HG02623 (cell line): Measurements from ENCODE around the gene ATP5MK.
"Not testable (repeated sequence)": the region's sequence is repeated elsewhere in the genome, so short reads cannot be mapped to it uniquely, and the experiment has no call there.

Source experiments
- ATAC-seq: cut with Tn5 transposase; IDR thresholded peaks from one replicate; pipeline ENCODE4 v1.9.1; 2021; ENCODE audit warnings: moderate library complexity; ENCODE audit not compliant: unreplicated experiment

Gene ATP5MK

GRCh38 chr10:103397191-103397825, 1.0 kb upstream of the ATP5MK start:
- ATAC-seq = no peak

GRCh38 chr10:103396789-103397087, 463 bp upstream of the ATP5MK start:
- no peak for ATAC-seq

- no peak for ATAC-seq
Measured at GRCh38 chr10:103395754-103396066, 565 bp downstream of the ATP5MK start.

- no peak for ATAC-seq
Measured at GRCh38 chr10:103394180-103394579, 2.1 kb downstream of the ATP5MK start.

- ATAC-seq = no peak
Measured at GRCh38 chr10:103382769-103383168, 13.5 kb downstream of the ATP5MK start.

GRCh38 chr10:103374263-103374662, 22.0 kb downstream of the ATP5MK start:
- ATAC-seq = no peak

GRCh38 chr10:103373544-103373943, 22.7 kb downstream of the ATP5MK start:
- no peak for ATAC-seq

GRCh38 chr10:103367782-103368518, 28.3 kb downstream of the ATP5MK start, which contains the start of gene TAF5:
TAF5 (plus strand) TSS chr10:103367976; CDS start chr10:103367990, 14 bp downstream.
- peak; percentile 42 for ATAC-seq

- ATAC-seq = no peak
Measured at GRCh38 chr10:103367379-103367781, 28.9 kb downstream of the ATP5MK start.

- not testable (repeated sequence) for ATAC-seq
Measured at GRCh38 chr10:103360791-103361190, 35.5 kb downstream of the ATP5MK start.

- not testable (repeated sequence) for ATAC-seq
Measured at GRCh38 chr10:103359493-103359892, 36.8 kb downstream of the ATP5MK start.

- ATAC-seq = no peak
Measured at GRCh38 chr10:103355906-103356599, 40.2 kb downstream of the ATP5MK start.

GRCh38 chr10:103354567-103354966, 41.7 kb downstream of the ATP5MK start:
- not testable (repeated sequence) for ATAC-seq

GRCh38 chr10:103353281-103353680, 43.0 kb downstream of the ATP5MK start:
- ATAC-seq = no peak

- peak; percentile 79 for ATAC-seq
Measured at GRCh38 chr10:103350517-103351260, 45.6 kb downstream of the ATP5MK start, which contains the start of gene PCGF6. PCGF6 (minus strand) TSS chr10:103351140; CDS start chr10:103351066, 74 bp downstream.

GRCh38 chr10:103350175-103350516, 46.1 kb downstream of the ATP5MK start:
- no peak for ATAC-seq
